Loucy (cell line): ENCODE data around the gene GSTT4.

Source experiments
- EZH2phosphoT487 ChIP-seq: fragments of 200-600 bp; IDR thresholded peaks from 2 replicates; pipeline ENCODE4 v1.6.1; 2018; ENCODE audit warnings: antibody characterized with exemption, mild to moderate bottlenecking, moderate library complexity, borderline replicate concordance
- TF ChIP-seq, protein P1 (sequence below): fragments of 200-600 bp; sonication (generic); conservative IDR thresholded peaks from 2 replicates; pipeline ENCODE4 v1.5.1; 2014; ENCODE audit warnings: mild to moderate bottlenecking, antibody characterized with exemption, low read length

DNA sequence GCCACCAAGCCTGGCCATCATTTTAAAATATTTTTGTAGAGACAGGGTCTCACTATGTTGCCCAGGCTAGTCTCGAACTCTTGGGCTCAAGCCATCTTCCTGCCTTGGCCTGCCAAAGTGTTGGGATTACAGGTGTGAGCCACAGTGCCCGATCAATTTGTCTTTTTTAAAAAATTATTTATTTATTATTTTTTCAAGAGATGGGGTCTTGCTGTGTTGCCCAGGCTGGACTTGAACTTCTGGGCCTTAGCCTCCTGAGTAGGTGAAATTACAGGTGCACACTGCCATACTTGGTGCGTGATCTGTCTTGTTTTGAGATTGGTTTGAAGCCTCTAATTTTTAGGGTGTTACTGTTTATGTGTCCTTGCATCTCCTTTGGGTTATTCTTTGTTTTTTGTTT lies 16.1 kb upstream of the GSTT4 start:
- TF ChIP-seq, protein P1, sequence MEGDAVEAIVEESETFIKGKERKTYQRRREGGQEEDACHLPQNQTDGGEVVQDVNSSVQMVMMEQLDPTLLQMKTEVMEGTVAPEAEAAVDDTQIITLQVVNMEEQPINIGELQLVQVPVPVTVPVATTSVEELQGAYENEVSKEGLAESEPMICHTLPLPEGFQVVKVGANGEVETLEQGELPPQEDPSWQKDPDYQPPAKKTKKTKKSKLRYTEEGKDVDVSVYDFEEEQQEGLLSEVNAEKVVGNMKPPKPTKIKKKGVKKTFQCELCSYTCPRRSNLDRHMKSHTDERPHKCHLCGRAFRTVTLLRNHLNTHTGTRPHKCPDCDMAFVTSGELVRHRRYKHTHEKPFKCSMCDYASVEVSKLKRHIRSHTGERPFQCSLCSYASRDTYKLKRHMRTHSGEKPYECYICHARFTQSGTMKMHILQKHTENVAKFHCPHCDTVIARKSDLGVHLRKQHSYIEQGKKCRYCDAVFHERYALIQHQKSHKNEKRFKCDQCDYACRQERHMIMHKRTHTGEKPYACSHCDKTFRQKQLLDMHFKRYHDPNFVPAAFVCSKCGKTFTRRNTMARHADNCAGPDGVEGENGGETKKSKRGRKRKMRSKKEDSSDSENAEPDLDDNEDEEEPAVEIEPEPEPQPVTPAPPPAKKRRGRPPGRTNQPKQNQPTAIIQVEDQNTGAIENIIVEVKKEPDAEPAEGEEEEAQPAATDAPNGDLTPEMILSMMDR, result no peak
- no peak for TF ChIP-seq EZH2phosphoT487
